Astrocyte of the hippocampus (primary cell): Measurements from ENCODE around the gene PEPD.

Experiments used
- DNase-seq: peaks from one replicate; pipeline ENCODE4 v3.0.0; 2011; ENCODE audit warnings: low read depth, low spot score

The PEPD gene

GRCh38 chr19:33459222-33460090, 62.1 kb downstream of the PEPD start:
- DNase-seq: no peak

DNA sequence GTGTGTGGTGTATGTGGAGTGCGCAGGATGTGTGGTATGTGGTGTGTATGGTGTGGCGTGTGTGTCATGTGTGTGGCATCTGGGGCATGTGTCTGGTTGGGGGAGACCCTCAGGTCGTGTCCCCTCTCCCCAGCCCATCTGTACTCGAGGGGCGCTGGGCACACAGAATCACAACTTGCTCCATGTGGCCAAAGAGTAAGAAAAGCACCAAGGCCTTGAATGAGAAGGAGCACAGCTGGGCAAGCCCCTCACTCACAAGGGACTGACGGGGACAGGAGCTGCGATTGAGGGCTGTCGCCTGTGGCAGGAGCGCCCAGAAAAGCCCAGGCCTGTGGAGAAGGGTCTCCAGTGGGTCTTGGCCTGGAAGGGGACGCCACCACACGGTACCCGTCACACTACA, 62.8 kb downstream of the PEPD start:
- DNase-seq: no peak

DNA sequence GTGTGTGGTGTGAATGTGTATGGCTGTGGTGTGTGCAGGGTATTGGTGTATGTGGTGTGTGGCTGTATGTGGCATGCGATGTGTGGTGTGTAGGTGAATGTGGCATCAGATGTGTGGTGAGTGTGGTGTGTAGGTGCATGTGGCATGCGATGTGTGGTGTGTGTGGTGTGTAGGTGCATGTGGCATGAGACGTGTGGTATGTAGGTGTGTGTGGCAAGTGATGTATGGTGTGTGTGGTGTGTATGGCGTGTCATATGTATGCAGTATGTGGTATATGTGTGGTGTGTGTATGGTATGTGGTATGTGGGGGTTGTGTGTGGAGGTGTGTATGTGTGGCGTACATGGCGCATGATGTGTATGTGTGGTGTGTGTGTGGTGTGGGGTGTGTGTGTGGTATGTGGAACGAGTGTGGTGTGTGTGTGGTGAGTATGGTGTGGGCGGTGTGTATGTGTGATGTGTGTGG, 63.4 kb downstream of the PEPD start:
- no peak for DNase-seq

- no peak for DNase-seq
Observed at GRCh38 chr19:33456845-33457220, 64.8 kb downstream of the PEPD start.

- no peak for DNase-seq
Observed at GRCh38 chr19:33456076-33456844, 65.3 kb downstream of the PEPD start.

GRCh38 chr19:33453265-33453664, 68.3 kb downstream of the PEPD start:
- no peak for DNase-seq

DNA sequence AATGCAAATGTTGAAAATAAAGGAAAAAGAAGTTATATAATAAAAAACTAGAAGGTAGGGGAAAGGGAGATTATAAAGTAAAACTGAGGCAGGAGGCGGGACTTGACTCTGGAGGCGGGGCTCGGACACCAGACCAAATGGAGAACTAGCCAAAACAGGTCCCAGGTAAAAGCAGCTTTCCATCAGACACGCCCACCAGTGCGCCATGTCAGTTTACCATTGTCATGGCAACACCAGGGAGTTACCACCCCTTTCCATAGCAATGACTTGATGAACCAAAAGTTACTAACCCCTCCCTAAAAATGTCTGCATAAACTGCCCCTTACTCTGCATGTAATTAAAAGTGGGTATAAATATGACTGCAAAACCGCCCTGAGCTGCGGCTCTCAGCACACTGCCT, 70.9 kb downstream of the PEPD start:
- DNase-seq: no peak

DNA sequence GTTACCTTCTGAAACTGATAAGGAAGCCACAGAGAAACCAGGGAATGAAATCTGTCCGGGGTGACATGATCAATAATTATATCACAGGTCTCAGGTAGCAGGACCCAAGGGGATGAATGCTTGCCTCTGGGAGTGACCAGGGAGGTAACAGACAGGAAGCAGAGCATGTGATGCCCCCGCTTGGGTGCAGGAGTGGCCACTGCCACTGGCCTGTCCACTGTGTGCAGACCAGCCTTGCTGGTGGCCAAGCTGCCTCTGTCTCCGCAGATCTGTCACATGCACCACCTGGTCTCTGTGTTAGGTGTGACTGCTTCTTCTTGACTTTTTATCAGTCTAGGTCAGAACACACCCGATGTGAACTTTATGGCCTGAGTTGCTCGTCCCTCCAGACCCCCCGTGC, 71.8 kb downstream of the PEPD start:
- no peak for DNase-seq

DNA sequence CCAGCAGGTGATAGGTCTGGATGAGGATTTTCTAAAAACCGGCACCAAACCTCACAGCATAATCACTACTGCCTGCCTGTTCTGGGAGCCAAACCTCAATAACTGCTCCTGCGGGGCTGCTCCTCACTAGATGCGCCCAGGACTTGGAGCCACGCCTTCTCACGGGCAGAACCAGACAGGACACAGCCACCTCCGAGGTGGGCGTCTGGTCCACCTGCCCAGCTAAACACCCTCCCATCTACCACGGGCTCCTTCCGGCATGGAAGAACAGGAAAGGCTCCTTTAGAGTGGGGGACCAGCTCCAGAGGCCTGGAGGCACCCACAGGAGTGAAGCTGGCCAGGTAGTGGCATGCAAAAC, 73.5 kb downstream of the PEPD start:
- no peak for DNase-seq

GRCh38 chr19:33447336-33448158, 74.0 kb downstream of the PEPD start:
- DNase-seq: no peak

DNA sequence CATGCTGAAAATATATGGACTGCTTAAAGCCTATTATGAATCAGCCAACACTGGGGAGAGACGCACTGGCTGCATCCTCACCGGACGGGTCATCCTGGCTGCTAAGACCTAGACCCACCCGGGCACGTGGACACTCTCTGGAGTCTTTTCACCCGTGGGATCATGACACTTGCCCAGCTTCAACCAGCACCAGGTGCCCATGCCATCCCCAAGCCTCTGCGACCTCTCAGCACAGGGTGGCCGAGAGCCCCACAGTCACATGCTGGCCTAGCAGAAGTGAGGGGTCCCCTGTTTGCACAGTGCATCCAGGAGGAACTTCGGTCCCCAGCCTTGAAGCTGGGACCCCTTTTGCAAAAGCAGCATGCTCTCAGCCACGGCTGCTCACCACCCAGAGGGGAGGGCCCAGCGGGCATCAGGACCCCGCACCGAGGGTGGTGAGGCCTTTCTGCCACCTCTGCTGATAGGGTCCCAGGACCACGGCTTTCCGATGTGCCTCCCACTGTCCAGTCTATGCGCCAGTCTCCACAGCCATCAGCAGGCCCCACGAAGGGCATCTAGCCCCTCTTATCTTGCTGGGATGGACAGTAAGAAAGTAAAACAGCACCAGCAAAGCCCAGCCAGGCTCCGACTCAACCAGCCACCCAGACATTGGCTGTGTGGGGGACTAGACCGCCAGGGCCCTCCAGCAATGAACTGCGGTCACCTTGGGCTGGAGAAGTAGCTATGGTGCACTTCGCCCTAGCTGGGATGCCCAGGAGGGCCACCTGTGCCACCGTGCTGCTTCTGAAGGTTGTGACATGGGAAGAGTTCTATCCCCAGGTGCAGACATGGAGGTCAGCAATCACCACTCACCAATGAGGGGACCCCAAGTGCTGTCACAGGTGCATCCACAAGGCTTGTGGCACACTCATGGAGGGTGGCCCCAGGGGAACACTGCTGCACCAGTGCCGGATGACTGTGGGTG, 75.0 kb downstream of the PEPD start:
- DNase-seq: peak; percentile 41

DNA sequence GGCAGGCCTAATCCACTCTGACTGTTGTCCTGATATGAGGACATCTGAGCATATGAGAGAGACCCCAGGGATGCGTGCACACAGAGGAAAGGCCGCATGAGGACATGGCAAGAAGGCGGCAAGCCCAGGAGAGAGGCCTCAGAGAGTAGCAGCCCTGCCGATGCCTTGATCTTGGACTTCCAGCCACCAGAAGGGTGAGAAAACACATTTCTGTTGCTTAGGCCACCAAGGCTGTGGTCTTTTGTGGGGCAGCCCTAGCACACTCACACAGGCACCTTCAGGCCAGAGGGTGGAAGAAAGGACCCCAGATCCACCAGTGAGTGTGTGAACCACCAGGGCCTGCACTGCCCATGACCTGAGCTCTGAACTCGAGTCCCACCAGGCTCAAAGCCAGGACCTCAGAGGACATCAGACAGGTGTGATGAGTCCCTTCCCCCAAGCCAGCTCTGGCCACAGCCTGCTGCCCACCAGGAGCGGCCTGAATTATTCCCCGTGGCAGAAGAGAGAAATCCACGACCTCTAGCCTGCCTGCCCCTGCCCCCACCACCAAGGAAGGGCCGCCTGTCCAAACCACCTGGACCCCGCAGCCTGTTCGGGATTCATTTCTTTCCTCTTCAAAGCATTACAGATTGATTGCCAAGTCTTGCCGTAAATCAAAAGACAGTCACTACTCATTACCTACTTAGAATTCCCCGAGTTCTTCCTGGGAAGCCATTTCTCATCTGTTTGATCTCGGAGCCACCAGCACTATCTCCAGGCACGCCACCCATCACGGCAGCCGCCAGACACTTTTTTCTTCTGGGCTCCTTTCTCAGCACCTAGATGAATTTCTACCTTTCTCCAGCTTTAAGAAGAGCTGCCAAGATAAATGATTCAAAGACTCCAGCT, 75.9 kb downstream of the PEPD start:
- no peak for DNase-seq

GRCh38 chr19:33444562-33445441, 76.8 kb downstream of the PEPD start:
- no peak for DNase-seq

DNA sequence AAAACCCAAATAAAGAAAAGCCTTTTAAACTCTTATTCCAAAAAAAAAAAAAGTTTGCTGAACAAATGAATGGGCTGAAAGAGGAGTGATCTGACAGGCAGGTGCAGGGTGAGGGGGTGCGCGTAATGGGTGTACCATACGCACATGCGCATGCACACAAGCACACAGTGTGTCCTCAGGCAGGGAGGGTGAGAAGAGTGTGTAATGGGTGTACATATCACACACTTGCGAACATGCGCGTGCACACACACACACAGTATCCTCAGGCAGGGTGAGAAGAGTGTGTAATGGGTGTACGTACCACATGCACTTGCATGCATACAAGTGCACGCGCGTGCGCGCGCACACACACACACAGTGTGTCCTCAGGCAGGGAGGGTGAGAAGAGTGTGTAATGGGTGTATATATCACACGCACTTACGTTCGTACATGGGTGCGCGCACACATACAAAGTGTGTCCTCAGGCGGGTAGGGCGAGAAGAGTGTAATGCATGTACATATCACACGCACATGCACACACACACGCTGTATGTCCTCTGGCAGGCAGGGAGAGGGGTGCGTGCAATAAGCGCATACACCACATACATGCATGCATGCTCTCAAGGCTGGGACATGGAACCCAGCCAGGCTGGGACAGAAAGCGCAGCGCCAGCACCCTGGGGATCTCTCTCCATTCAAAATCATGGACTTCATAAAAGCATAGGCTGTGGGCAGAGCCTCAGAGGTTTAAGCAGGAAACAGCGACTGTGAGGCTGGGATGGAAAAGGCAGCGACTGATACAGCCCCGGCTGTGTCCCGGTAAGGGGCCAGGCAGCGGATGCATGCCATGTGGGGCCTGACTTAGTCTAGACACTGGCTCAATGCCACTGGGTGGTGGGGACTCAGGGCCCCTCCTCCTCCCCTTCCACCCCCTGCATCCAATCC, 77.7 kb downstream of the PEPD start:
- no peak for DNase-seq

DNA sequence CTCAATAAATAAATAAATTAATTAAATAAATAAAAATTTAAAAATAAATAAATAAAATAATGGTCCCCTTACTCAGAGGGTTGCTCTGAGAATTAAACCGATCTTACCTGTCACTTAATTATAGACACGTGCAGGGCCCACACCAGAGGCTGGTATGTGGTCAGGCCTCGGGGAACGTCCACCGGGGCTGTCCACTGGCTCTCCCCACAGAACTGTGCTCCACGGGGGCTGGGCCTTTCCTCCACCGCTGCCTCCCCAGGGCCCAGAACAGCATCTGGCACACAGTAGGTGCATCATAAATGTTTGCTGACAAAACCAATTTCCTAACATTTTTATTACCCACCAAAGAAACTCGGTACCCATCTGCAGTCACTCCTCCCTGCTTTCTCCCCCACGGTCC, 78.9 kb downstream of the PEPD start:
- DNase-seq: no peak

DNA sequence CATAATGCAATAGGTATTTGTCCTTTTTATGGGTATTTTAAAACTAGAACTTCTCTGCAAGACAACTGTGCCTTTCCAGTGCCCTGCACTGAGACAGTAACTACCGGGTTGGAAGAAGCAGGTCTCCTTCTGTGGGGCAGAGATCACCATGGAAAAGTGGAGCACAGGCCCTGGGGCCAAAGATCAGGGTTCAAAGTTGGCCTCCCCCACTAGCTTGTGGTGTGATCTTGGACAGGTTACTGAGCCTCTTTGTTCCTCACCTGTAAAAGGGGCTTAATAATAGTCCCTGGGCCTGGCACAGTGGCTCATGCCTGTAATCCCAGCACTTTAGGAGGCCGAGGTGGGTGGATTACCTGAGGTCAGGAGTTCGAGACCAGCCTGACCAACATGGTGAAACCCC, 79.8 kb downstream of the PEPD start:
- DNase-seq: no peak

DNA sequence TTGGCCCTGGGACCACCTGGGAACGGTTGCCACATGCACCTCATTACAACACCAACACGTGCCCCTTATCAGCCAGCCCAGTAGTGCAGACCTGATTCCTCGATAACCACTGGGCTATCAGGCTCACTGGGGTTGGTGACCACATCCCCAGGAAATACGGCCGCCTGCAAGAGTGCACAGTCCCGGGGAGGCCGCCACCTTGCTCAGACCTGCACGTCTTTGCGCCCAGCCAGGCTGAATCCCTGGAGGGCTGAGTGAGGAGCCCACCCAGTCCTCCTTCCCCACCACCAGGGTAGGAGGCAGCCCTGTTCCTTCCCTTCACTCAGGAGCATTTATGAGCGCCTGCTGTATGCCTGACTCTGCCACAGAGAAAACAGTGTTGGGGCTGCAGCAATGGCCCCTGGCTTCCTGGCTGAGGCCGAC, 80.3 kb downstream of the PEPD start:
- no peak for DNase-seq

- no peak for DNase-seq
Observed at GRCh38 chr19:33440682-33441081, 80.9 kb downstream of the PEPD start.
